ENCODE results near the gene ACVR1. TPM values are rescaled to one million over a fixed set of nuclear protein-coding genes. Genes with fewer than 3 reads are reported as not detected.

The ACVR1 gene
- polyA plus RNA-seq, 1 donor, result 26.3 TPM

DNA sequence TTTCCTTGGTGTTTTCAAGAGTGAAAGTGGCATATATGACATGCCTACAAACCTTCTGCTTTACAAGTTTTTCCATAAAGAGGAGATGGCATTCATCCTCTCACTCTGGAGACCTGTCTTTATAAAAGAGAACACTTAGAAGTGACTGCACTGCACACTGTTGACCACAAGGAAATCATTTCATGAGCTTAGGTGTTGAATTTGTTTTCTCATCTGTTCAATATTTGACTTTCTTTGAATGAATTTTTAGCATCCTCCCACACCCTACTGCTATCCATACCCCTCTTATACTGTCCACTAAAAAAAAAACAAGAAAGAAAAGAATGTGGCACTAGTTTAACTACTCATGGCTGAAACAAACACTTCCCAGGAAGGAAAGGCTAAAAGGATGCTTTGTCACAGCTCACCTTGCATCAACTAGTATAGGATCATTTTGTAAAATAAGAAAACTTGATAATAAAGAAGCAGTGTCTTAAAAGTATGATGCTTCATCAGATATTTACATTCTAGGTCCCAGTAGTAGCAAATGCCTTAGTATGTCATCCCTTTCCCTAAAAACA lies 83.0 kb downstream of the ACVR1 start:
- no peak for DNase-seq (ENCODE audit: low read depth)

DNA sequence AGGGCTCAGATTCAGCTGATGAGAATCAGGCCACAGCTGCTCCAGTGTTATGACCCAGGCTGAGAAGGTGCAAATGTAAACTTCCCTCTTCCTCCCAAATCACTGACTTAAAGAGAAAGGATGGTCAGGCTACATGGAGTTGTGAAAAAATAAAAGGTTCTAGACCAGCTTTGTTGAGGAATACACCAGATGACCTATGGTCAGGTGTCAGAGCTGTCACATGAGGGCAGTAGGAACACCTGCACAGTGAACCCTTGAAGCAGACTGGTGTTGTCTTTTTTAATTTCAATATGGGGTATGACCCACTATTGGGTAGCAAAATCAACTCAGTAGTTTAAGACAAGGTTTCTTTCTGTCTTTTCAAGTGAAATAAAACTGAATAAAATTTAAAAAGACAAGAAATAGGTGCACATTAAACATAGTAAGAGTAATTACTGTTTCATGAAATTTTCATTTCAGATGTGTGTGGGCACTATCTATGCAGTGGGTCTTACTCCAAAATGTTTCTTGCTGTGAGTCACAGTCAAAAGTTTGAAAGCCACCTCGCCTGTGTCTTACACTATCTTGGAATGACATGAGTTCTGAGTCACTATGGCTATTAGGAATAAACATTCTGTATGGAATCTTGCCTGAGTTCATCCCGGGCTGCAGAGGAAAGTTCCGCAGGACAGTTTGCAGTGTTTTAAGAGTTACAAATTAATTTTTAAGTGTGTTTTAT lies 83.6 kb downstream of the ACVR1 start:
- DNase-seq (ENCODE audit: low read depth), result no peak

DNA sequence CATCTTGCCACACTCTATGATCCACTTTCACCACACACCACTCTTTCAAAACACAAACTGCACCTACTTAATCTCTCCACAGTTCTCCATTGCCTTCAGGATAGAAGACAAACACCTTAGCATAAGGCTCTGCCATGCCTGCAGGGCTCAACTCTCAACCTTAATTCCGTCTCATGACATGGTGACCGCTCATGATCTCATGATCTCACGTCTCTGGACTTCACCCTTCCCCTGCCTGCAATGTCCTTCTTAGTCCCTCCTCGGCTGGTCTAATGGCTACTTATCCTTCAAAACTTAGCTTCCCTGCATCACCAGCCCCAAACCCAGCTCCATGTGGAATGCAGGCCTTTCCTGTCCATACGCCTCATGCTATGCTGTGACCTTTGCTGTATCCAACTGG lies 85.3 kb downstream of the ACVR1 start:
- no peak for DNase-seq (ENCODE audit: low read depth)

DNA sequence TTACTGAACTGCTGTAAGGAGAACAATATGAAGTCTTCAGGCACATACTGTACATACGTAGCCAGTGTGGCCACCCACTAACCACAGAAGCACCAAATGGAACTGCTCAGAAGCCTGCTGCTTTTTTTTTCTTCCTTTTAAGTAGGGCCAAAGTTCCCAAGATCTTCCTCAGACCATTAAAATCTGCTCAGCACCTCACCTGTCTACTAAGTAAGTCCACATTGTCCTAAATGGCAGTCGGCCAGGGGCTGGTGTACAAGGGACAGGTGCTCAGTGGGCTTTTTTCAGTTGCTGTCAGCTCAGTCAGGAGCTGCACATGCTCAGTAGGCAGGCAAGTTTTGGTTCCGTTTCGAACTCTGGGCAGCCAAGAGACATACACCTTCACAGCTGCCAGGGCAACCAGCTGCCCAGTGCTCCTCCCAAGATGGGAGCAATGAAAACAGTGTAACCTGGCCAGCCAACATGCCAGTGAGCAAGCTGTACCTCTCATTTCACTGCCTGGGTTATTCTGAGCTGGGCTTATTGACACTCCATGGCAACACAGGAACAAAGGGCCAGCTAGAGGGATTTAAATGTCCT lies 86.1 kb downstream of the ACVR1 start:
- no peak for DNase-seq (ENCODE audit: low read depth)

DNA sequence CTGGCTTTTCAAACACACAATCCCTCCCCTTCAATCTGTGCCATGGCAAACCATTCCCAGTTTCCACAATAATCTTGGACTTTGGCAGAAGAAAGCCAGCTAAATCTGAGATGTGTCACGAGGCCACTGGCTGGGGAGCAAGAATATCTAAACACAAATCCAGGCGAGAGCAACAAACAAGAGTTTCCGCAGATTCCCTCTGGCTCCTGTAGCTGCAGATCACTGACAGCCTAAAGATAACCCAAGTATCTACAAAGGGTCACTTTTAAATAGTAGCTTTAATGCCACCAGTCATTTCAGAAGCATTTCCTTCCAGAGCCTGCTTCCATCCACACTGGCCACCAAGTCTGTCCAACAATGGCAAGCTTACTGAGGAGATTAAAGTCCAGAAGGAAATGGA lies 86.9 kb downstream of the ACVR1 start:
- no peak for DNase-seq (ENCODE audit: low read depth)

DNA sequence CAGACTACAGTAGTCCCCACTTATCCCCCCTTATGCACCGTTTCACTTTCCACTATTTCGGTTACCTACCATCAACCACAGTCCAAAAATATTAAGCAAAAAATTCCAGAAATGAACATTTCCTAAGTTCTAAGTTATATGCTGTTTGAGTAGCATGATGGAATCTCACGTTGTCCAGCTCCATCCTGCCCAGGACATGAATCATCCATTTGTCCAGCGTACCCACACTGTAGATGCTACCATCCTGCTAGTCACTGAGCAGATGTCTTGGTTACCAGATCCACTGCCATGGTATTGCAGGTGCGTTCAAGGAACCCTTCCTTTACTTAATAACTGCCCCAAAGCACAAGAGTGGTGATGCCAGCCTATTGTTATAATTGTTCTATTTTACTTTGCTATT lies 87.9 kb downstream of the ACVR1 start:
- DNase-seq (ENCODE audit: low read depth), result no peak

DNA sequence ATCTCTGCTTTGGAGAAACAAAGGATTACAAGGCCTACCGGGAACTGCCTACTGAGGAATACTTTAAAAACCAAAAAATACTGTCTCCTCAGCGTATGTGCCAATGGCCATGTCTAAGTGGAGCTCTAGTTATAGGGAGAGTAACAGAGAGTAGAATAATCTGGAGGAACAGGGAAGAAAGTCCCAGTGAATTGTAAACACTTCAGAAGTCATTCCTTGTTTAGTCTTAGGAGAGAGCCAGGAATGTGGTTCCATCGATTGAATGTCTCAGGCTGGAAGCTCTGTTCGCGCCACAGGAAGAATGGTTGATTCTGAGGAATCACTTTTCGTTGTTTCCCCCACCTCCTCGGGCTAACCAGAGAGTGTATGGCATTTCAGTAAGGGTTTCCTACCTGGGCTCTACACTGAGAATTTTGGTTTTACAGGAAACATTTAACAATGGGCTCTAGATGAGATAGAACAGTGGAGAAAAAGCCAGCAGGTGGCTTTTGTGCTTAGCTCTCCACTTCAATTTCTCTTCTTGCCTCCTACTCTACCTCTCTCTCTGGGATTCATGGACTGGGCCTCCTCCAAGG lies 88.7 kb downstream of the ACVR1 start:
- no peak for DNase-seq (ENCODE audit: low read depth)

DNA sequence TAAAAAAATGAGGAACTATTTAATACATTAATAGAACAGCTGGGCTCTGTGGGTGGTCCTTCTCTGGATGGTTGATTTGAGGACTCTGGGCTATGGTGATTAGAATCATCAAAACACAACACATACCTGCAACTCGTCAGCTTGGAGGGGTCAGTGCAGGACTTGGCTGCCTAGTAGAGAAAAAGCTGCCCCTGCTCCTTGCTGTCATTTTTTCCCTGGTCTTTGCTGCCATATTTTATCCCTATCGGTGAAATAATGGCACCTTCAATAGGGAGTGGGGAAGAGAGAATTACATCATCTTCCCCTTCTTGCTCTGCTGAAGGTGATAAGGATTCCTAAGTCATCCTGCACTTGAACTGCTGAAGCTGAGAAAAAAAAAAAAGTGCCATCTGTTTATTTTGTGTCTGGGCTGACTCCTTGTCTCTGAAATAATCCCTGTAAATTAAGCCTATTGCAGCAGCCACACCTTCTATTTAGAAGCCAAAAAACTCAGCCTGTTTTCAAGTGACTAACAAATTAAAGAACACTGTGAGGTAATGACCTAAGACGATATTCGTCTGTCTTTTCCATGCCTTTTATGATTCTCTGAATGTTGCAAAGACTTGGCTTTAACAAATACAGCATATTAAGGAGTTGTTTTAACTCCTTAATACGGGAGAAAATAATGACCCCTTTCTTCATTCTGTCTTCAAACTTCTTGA lies 89.3 kb downstream of the ACVR1 start:
- no peak for DNase-seq (ENCODE audit: low read depth)

DNA sequence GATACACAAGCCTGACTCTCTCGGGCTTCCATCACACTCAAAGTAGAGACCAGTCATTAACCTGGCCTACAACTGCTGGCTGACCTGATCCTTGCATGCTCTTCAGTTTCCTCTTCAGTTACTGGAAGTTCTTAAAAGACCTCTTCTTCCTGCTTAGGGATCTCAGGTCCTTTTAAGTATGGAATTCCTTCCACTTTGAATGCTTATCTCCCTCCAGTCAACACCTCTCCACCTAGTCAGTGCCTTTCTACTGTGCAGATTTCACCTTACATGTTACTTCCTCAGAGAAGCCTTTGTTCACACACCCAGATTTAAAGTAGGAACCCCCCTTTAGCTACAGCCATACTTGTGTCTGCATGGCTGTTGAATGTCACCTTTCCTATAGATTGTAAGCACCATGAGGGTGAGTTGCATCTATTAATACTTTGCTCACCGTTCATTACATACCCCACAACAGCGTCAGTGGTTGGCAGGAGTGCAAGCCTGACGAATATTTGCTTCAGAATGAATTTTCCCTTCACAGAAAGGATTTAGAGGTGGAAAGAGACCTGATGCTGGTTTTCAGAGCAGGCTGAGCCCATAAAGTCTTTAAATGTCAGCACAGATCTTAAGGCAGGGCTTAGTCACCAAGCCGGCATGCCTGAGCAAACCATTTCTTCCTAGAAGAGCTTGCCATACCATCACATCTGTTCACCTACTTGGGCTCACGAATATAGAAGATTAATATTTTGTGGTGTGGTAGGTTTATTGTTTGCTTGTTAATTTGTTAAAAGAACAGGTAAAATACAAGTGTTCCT lies 90.1 kb downstream of the ACVR1 start:
- DNase-seq (ENCODE audit: low read depth), result no peak

DNA sequence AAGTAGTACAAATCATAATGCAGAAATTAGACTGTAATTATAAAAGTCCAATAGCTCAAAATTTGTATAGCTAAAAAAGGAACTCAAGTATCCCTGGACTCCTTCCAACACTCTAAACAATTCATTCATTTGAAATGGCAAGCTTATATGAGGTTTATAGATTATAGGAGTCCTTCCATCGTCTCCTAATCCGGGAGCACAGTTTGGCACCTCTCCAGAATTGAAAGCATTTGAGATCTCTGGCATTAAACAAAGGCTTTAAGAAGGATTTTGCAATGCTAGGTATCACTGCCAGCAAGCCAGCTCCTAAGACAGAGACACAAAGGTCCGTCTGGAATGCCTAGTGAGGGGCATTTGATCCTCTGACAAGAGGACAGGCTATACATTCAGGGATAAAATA lies 90.9 kb downstream of the ACVR1 start:
- DNase-seq (ENCODE audit: low read depth), result no peak

DNA sequence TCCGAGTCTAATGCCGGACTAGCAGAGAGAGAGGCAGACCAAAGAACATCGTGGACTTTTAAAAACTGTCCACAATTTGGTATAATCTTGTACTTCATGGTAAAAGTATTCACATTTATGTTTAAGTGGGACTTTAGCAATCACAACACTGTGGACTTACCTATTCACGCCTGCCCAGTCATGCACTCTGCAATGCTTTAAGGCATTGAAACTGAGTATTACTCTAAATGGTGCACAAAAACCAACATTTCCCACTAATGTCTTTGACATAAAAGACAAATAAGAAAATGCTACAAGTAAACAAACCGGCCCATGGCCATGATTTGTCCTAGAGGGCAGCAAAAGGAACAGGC lies 91.3 kb downstream of the ACVR1 start:
- DNase-seq (ENCODE audit: low read depth), result no peak

DNA sequence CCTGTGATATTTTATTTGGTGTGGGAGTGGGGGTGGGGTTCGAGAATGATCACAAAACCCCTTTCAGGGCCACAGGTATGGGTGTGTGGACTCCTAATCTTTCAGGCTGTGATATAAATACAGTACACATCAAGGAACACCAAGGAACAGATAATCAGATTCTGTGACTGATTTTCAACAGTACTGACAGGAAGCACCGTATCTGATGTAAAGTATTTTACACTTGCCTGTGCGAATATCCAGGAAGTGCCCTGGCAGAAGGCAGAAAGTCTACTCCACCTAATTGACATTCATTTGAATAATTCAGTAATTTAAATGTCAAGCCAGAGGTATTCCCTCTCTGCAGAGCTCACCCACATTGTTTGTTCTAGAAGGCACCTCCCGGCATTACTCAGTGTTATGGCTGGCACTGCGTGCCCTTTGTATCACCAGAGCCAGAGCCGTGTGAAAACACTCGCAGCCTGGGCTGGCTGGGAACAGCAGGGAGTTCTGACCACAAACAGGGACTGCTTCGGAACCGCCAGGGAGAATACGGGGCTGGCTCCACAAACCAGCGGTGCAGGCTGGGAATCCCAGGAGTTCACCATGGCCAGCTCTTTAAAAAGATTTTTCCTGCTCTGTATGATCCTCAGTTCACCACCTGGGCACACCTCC lies 91.8 kb downstream of the ACVR1 start:
- no peak for DNase-seq (ENCODE audit: low read depth)

DNA sequence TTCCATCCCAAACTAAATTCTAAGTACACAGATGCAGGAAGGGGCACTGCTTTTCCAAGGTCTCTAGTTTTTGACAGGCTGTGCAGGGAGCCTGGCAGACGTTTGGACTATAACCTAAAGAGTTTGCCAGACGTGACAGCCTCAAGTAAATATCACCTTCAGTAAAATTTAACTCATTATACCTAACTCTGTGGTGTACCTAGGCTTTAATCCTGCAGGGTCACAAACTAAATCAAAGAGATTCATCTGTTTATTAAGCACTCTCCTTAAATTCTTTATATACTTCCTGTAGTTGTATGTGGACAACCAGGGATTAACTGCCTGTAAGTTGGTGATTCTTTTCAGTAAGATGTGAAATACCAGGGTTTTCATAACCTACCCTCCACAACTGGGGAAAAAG lies 92.9 kb downstream of the ACVR1 start:
- no peak for DNase-seq (ENCODE audit: low read depth)

DNA sequence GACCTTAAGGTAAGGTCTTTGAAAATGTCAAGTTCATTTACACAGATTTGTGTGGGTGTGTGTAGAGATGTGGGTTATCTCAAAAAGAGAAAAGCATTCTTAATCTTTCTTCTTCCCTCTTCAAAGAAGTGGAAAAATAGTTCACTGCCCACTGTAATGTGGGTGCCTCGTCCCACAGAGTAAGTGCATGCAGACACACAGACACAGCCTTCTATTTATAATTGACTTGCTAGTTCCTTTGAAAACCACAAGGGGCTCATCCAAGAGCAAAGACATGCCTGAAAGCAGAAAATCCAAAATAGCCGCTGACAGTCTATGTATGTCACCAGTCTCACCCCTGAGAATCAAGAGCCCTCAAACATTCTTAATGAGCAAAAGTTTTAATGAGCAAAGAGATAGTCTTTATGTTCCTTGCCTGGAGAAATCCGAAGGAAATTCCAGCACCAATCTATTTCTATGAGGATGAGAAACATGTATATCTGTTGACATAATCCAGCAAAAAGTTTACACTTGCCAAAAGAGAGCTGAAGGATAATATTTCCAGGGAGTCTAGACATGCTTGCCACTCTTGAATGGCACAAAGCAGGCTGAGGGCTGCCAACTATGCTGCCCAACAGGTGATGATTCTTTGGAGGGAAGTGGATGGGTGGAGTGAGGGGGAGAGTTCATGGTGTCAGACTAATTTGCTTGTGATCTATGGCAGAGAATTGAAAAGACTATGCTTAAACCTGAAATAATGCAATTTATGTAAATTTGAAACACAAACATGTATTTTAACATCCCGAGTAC lies 93.9 kb downstream of the ACVR1 start:
- no peak for DNase-seq (ENCODE audit: low read depth)

DNA sequence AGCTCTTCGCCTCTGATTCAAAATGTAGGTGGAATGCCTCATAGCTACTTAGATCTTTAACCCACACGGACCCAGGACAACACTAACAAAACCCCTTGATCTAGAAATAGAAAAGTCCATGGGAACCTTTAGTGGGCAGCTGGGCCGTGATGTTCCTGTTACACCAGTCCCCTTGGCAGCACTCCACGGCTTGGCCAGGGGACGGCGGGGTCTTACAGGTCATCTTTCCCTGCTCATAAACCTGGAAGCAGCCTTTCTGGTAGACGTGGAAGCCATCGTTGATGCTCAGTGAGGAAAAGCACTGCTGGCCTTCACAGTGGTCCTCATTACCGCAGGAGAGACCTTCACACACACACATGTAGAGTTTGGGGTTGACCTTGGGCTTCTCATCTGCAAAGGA lies 95.9 kb downstream of the ACVR1 start:
- no peak for DNase-seq (ENCODE audit: low read depth)

DNA sequence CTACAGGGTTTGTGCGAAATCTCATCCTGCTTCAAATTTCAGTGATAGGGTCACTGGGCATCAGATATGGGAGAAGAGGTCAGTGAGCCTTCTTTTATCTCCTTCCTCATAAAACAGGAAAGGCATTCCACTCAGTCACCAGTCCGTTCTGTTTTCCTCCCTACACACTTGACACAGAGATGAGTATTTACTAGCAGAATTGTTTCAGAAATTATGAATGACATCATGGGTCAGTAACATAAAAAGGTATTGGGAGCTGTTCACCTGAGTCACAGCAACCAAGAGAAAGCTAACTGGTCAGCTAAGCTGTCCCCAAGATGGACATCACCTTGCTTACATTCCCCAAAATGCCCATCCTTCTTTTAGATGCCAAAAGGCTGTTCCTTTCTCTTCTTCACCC lies 96.3 kb downstream of the ACVR1 start:
- DNase-seq (ENCODE audit: low read depth), result no peak

DNA sequence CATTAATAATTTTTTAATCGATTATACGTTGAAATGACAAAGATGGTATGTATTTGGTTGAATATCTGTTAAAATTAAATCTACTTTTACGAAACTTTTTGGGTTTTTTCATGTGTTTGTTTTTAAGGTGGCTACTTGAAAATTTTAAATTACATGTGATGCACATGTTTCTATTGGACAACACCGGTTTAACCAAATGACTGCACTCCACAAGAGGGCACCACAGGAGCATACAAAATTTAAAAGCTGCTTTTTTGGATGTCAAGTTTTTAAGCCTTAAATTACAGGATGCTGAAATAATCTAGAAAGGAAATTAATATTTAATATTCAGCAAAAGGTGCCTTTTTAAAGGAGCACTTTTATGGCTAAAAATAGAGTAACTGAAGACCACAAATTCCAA lies 98.7 kb downstream of the ACVR1 start:
- peak; percentile 16 for DNase-seq (ENCODE audit: low read depth)

DNA sequence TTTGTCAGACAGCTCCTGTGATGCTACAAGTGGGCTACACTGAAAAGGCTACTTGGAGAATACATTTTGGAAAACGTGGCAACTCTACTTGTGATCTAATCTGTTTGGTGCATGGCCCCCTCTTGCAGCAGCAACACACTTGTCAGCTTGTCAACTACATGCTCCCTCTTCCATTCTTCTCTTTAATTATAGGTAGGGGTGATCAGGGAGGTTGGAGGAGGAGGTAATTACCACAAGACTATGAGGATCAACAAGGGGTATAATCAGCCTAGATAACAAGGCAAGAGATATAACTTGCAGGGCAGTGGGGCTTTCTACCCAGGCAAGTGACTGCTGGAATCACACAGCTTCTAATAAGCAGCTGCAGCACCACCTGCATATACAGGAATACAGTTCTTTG lies 104.9 kb downstream of the ACVR1 start:
- DNase-seq (ENCODE audit: low read depth), result no peak

DNA sequence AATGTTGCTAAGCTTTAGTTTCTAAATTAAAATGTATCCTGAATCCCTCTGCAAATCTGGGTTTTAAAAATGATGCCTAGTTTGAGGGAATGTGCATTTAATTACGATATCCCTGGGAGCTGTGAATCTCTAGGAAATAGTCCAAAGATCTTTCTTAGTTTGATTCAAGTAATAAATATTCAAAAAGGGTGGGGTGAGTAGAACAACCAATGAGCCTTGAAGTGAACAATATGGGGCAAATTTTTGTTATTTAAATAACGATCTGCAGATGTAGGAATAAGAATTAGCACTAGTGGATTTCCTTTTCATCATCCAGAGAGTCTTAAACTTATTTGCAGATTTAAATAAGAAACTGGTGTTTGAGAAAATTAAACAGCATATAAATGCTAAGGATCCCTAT lies 106.3 kb downstream of the ACVR1 start:
- DNase-seq (ENCODE audit: low read depth), result no peak

DNA sequence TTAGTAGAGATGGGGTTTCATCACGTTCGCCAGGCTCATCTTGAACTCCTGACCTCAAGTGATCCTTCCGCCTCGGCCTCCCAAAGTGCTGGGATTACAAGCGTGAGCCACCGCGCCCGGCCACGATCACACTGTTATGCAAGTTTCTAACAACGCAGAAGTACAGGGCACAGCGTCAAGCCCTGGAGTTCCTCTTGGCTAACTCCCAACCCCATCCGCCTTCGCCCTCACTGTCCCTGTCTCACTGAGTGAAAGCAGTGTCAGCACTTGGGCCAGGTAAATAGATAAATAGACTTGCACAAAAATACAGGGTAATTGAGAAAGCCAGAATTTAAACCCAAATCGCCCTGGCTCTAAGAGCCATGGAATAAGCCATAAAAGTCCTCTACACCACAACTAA lies 111.7 kb downstream of the ACVR1 start:
- DNase-seq (ENCODE audit: low read depth), result no peak

DNA sequence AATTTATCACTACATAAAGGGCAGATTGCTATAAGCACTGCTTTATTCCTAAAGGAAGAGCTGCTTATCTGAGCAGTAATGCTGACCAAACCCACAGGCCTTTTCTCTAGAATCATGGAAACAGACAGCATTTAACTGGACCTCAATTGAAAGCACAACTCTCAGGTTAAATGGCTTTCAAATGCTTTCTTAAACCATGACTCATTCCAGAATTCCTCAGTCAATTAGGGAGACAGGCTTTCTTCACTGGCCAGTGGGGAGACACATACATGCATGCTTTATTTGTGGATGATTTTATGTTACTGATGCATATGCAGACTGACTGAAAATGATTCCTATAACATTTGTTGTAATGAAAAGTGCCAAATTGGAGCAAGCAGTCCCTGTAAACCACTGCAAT lies 114.6 kb downstream of the ACVR1 start:
- no peak for DNase-seq (ENCODE audit: low read depth)
